Left lobe of liver (tissue), 2 donors: Measurements from ENCODE around the gene PPP1R8. TPM values are rescaled to one million over a fixed set of nuclear protein-coding genes. Genes with fewer than 3 reads are reported as not detected.
"Not testable (repeated sequence)": the region's sequence is repeated elsewhere in the genome, so short reads cannot be mapped to it uniquely, and the experiment has no call there.

ENCODE experiments used
- ATAC-seq: fragments of 200-7000 bp; cut with Tn5 transposase; one replicate; pipeline ENCODE4 v1.9.1; 2020; ENCODE audit warnings: mild to moderate bottlenecking, moderate library complexity
- DNase-seq: peaks from one replicate; pipeline ENCODE4 v3.0.0-alpha.2; 2020; ENCODE audit warnings: low spot score
- total RNA-seq: library from RNA; stranded (reverse); gene quantifications from one replicate; pipeline ENCODE4 v1.2.1, GENCODE V29; 2021
- donor health status: DM: no; HTN: no; CAD: no; lungs with moderate emphysema.
- donor health status: DM: no; HTN: yes; CAD: no.

Gene PPP1R8
- 10.2 TPM for total RNA-seq

DNA sequence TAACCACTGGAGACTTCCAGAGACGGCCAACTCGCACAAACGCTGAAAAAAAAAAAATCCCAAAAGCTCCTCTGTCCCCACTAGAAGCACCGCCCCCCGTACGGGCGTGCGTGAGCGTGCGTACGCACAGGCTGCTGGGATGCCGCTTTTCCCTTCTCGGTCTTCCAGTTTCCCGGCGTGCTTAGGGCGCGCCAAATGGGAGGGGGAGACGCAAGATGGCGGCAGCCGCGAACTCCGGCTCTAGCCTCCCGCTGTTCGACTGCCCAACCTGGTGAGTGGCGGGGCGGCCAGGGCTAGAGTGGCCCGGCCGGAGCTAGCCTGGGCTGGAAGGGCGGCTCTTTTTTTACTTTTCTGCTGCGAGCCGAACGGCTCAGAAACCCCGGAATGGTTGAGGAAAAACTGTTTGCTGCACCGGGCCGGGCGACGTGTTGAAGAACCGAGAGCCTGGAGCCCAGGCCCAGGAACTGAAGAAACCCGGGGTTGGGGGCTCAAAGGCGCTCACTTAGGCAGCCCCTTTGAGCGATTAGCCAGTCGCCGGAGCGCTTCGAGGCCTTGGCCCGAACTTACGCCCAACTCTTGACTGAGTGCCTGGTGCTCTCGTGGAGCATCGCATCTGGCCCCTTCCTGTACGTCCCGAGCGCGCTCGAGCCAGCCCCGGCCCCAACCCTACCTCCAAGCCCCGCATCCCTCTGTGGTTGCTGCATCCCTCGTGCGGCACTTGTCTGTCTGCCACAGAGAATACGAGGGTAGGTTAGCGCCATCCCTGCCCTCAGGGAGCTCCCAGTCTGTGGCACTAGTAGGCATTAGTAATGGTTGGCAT lies at the start of gene PPP1R8:
PPP1R8 (plus strand) TSS at position 162 of the 820 bp plus-strand sequence; CDS start at position 216, 54 bp downstream.
- DNase-seq = peak; percentile 96
- peak; percentile 100 for ATAC-seq

DNA sequence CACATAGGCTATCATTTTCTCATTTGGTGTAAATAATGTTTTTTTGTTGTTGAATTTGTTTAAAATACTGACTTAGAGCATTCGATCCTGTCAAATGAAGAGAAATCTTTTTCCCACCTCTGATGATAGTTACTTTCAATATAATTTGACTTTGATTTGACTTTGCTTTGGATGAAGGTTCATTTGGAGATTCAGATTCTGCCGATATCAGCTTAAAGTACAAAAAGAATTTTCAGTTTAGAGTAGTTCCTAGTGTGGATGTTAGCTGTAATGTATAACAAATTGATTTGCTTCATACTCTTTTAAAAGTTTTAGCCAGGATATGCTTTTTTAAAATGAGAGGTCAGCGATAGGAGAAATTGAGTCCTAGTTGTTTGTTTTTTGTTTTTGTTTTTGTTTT lies 47.6 kb upstream of the PPP1R8 start:
- no peak for DNase-seq
- ATAC-seq = no peak

DNA sequence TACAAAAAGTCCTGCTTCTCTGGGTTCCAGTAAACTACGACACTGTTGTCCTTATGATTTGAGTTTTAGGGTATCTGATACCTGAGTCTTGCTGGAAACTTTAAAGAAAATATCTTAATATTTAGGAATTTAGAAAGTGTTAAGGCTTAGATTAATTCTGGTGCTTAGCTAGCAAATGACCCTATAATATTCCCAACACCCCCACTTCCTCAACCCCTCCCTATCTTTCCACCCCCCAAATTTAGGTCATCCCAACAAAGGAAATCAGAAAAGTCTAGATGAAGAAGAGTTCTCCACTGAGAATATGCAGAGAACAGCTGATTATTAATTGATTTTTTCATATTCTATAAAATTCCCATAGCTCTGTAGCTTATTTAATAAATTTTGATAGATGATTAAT lies 45.9 kb upstream of the PPP1R8 start:
- ATAC-seq = no peak
- no peak for DNase-seq

DNA sequence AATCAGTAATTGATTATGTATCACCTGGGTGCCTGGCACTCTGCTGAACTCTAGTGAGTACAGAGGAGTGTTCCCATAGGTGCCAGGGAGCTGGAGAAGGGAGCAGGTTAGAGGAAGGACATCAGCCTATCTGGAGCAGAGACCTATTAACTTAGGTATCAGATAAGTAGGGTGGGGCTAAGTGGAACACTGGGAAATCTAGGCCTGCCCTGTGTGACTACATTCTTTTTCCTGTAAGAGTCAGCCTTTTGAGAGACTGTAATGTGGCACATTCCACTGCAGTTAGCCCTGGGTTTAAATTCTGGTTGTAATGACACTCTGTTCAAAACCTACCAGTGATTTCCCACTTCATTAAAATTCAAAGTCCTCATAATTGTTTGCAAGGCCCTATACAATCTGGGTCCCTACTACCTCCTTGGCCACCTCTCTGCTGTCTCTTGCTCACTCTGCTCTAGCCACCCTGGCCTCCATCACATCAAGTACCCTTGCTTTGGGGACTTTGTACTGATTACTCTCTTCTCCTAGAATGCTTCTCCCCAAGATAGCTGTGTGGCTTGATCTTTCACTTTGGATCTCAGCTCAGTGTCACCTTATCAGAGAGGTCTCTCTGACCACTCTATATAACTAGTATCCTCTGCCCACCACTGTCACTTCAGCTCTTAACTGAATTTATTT lies 44.7 kb upstream of the PPP1R8 start:
- no peak for DNase-seq

GRCh38 chr1:27787895-27788294 lies 42.7 kb upstream of the PPP1R8 start:
- no peak for DNase-seq
- peak; percentile 34 for ATAC-seq

More for the DNA sequence above, 44.7 kb upstream of the PPP1R8 start:
- ATAC-seq = peak; percentile 36

DNA sequence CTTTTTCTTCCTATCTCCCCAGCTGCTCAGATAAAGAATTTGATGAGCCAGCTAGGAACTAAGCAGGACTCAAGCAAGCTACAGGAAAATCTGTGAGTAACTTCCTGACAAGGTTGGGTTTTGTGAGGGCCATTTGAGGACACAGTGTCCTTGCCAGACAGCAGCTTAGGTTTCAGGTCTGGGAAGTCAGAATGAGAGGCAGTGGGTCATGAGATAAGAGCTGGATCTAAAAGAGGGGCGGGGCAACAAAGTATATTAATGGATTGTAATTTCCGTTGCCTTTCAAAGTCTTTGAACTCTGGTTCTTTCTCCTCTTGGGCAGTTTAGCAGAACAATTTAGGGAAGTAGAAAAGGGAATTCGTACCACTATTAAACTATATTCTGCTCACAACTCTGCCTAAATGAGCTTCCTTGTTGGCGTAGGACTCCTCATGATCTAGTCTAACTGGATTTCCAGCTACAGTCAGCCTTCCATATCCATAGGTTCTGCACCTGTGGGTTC lies 41.0 kb upstream of the PPP1R8 start:
- peak; percentile 72 for ATAC-seq
- DNase-seq = no peak

- not testable (repeated sequence) for ATAC-seq
These were observed 40.3 kb upstream of the PPP1R8 start for GRCh38 chr1:27790270-27790669.

GRCh38 chr1:27795601-27796000 lies 35.0 kb upstream of the PPP1R8 start:
- DNase-seq = no peak
- no peak for ATAC-seq

More at GRCh38 chr1:27790270-27790669, 40.3 kb upstream of the PPP1R8 start:
- DNase-seq = not testable (repeated sequence)

GRCh38 chr1:27804791-27805190 lies 25.8 kb upstream of the PPP1R8 start:
- DNase-seq (no peak), ATAC-seq (no peak)

- ATAC-seq (no peak), DNase-seq (no peak)
These were observed 23.8 kb upstream of the PPP1R8 start for GRCh38 chr1:27806758-27807157.

DNA sequence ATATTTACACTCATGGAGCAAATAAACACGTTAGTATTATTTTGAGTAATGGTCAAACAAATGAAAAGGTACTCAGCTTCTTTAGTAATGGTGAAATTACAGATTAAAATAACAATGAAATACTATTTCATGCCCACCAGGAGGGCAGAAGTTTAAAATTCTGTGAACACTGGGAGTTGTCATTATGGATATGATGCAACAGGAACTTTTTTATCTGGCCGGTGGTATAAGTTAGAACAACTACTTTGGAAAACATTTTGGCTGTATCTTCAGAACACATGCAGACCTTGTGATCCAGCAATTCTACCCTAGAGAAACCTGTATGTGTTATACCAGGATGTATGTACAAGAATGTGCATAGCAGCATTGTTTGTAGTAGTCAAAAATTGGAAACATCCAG lies 23.2 kb upstream of the PPP1R8 start:
- no peak for DNase-seq

GRCh38 chr1:27808131-27808530 lies 22.5 kb upstream of the PPP1R8 start:
- DNase-seq, ATAC-seq: not testable (repeated sequence)

More for the DNA sequence above, 23.2 kb upstream of the PPP1R8 start:
- no peak for ATAC-seq

- DNase-seq (no peak), ATAC-seq (no peak)
These were observed 20.7 kb upstream of the PPP1R8 start for GRCh38 chr1:27809883-27810282.

GRCh38 chr1:27811741-27812500 lies 18.7 kb upstream of the PPP1R8 start:
- DNase-seq (no peak), ATAC-seq (no peak)

DNA sequence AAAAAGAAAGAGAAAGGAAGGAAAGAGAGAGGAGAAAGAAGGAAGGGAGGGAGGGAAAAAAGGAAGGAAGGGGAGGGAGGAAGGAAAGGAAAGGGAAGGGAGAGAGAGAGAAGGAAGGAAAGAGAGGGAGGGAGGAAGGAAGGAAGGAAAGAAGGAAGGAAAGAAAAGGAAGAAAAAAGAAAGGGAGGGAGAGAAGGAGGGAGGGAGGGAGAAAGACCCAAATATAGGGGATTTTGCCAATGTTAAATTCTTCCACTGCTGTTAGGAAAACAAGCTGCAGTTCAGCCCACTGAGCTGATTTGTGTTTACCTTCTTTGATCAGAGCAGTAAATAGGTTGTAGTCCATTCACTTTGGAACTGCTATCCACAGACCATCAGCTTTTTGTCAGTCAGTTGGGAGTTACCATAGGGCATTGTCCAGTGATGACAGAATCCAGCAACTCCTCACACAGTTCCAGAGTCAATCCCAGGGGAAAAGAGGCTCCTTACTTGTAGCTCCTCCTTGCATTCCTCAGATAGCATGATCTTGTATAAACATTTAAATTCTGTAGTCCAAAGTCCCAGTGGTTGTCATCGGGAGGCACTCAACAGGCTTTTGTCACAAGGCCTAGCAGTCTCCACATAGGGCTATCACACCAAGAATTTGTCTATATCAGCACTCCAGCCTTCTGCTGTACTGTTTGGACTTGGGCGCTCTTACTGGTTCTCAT lies 13.5 kb upstream of the PPP1R8 start:
- DNase-seq (no peak), ATAC-seq (peak; percentile 80)

DNA sequence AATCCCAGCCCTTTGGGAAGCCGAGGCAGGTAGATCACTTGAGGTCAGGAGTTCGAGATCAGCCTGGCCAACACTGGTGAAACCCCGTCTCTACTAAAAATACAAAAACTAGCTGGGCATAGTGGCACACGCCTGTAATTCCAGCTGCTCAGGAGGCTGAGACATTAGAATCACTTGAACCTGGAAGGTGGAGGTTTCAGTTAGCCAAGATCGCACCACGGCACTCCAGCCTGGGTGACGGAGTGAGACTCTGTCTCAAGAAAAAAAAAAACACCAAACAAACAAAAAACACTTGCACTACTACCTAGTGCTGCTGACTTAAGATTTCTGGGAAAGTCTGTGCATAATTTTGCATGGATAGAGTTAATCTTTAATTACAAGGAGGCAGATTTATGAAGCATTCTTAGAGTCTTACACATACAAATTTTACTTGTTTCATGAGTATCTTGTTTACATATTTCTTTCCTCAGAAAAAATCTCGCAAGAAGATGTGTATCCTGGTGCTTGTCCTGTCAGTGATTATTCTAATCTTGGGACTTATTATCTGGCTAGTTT lies 8.7 kb upstream of the PPP1R8 start:
- ATAC-seq (no peak), DNase-seq (no peak)

- no peak for ATAC-seq
- DNase-seq = no peak
These were observed 6.8 kb upstream of the PPP1R8 start for GRCh38 chr1:27823784-27824183.

- DNase-seq (no peak), ATAC-seq (no peak)
These were observed 6.2 kb upstream of the PPP1R8 start for GRCh38 chr1:27824411-27824810.

DNA sequence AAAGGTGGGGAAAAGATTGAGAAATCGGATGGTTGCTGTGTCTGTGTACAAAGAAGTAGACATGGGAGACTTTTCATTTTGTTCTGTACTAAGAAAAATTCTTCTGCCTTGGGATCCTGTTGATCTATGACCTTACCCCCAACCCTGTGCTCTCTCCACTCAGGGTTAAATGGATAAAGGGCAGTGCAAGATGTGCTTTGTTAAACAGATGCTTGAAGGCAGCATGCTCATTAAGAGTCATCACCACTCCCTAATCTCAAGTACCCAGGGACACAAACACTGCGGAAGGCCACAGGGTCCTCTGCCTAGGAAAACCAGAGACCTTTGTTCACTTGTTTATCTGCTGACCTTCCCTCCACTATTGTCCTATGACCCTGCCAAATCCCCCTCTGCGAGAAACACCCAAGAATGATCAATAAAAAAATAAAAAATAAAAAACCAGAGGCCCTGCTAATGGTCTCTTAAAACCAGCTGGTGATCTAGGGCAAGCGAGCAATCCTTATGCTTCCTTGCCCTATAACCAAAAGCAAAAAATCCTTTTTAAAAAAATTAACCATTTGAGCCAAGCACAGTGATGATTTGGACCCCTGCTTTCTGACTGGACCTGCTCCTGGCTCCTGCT lies 1.1 kb upstream of the PPP1R8 start:
- DNase-seq, ATAC-seq: not testable (repeated sequence)
